Activated CD4-positive, CD25-positive, alpha-beta regulatory T cell (primary cell): ENCODE data around the gene CER1.

Source experiments
- DNase-seq, 4 experiments: peaks; one replicate each; lab custom pipeline; 2025; lab: John Stamatoyannopoulos, UW

CER1 gene

DNA sequence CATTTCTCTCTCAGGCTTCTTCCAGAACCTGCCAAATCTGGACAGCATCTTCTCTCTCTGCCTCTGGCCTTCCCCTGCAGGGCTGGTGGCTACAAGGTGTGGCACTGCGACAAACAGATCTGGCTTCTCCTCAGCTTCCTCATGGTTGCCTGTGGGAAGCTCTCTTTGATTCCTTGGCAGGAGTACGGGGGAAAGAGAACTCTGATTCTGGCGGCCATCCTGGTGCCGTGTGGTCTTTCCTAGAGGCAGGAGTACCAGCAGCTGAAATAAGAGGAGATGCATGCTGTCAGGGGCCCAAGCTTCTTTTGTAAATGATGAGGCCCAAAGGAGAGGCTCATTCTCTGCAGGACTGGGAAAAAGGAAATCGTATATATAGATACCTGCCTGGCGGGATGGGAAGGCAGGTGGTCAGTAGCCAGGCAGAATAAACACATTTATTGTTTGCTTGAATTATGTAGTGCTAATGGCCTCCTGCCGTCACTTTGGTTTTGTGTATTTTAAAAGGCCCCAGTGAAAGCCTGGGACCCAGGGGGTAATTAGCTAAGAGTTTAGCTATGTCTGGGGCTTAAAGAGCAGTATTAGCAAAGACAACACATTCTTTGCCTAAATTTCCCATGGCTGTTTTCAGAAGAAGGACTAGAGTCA is at the start of gene CER1:
Gene CER1, minus strand, starts transcription at position 343 of the 645 bp plus-strand sequence. Its CDS starts 61 bp downstream, at position 282.
- no peak for DNase-seq

GRCh38 chr9:14770592-14770991 is 48.1 kb upstream of the CER1 start:
- DNase-seq = no peak

GRCh38 chr9:14769230-14769571 is 46.7 kb upstream of the CER1 start:
- DNase-seq = no peak

DNA sequence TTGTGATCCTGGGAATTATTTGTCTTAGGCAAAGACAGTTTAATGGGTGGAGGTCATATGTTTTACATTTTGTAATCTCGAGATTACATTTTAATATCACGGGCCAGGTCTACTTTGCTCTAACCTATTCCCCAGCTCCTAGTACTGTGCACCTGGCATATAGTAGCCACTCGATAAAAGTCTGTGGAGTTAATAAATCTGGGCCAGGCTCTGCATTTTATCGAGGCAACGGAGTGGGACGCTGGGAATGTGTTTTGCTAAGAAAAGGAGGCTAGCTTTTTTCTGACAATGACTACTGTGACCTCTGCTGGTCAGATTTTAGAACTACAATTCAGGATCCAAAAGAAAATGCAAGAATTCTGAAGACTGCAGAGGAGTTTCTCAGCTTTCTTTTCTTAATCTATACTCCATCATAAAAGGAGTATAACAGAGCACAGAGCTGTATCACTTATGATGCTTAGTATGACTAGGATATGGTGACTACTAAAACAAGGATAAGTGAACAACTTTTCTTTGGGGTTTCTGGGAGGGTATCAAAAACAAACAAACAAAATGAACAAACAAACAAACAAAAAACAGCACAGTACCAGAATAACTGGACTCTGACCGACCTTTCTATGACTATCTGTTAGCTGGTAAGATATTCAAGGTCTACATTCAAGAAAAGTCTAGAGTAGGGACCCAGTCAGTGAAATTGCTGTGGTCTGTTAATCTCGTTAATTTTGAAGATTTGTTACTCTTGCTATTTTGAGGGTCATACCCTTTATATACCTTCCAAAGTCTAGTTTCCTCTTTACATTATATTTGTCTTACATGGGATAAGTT is 46.1 kb upstream of the CER1 start:
- no peak for DNase-seq

GRCh38 chr9:14766299-14766698 is 43.8 kb upstream of the CER1 start:
- DNase-seq = no peak

- DNase-seq = no peak
These were observed 39.1 kb upstream of the CER1 start for GRCh38 chr9:14761584-14761983.

- no peak for DNase-seq
These were observed 37.5 kb upstream of the CER1 start for GRCh38 chr9:14760060-14760459.

DNA sequence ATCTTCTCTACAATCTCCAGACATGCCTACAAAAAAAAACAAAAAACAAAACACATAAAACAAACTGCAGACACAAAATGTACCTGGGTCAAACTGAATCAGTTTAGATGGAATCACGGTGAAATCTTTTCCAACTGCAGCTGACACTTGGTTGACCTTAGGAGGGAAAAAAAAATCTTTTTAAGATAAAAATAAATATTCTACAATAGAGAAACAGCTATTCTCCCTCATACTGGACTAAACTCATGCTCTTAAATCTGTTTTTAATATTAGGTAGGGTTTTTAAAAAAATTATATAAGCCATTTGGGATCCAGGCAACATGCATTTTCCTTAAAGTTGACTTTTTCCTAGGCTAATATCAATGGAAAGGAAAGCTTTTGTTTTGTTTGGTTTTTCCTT is 33.8 kb upstream of the CER1 start:
- DNase-seq = no peak

DNA sequence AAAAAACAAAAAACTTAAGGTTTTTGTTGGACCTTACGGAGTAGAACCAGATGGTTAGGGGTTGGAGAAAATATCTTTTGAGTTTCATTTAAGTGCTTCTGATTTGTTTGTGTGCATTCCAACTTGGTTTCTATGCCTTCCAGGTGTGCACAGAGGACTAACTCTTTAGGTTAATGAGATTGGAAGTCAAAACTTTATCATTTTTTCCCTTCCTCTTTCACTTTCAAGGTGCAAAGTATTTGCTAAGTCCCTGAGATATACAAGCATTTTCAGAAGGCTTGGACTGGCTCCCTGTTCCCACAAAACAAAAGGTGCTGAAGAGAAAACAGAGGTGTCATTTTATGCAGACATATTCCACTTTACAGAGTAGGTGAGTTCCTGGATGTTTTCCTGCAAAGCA is 30.3 kb upstream of the CER1 start:
- DNase-seq = no peak

DNA sequence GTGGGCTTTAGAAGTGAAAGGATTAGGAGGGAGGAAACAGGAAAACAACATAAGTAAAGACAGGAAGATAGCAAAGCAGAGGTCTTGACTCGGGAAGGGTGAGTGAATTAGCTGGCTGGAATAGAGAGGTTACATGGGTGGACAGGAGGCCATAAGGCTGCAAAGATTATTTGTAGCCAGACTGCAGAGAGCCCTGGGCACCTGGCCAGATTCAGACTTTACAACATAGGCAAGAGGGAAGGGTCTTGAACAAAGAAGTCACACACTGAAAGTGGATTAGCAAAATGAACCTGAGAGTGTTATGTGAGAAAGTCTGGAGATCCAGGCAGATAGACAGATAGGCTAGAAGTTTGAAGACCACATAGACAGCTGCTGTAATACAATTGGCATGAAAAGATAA is 29.7 kb upstream of the CER1 start:
- DNase-seq = no peak

- DNase-seq = no peak
These were observed 28.3 kb upstream of the CER1 start for GRCh38 chr9:14750821-14751220.

GRCh38 chr9:14749741-14750211 is 27.2 kb upstream of the CER1 start:
- DNase-seq = no peak

DNA sequence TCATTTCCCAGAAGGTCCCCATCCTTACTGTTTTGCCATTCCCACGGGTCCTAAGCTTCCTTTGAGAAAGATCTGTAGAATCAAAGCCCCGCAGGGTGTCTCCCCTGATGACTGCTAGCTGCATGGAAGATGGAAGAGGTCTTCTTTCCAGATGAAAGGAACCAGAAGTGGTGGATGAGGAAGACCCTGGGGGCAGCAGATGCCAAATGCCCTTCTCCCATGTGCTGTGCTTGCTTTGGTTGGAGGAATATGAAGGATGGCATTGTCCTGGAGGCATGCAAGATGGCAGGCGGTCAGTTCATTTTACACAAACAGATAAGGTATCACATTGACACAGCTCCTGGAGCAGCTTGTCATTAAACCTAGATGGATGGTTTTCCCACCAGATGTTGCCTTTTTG is 25.8 kb upstream of the CER1 start:
- no peak for DNase-seq

DNA sequence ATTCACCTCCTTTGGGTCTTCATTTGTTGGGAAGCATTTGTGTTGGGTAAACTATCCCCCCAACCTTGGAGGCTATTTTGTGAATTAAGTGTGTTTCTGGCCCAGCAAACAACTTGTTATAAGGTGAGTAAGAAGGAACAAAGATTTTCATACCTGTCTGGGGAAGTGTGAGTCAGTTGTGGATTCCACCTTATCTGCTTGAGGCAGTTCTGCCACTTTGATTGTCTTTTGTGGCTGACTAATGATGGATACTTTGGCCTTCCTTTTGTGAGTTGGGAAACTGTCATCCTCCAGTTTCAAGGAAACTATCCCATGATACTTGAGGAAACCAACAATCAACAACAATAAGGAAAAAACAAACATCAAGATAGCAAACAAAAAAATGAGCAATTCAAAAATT is 24.6 kb upstream of the CER1 start:
- no peak for DNase-seq

DNA sequence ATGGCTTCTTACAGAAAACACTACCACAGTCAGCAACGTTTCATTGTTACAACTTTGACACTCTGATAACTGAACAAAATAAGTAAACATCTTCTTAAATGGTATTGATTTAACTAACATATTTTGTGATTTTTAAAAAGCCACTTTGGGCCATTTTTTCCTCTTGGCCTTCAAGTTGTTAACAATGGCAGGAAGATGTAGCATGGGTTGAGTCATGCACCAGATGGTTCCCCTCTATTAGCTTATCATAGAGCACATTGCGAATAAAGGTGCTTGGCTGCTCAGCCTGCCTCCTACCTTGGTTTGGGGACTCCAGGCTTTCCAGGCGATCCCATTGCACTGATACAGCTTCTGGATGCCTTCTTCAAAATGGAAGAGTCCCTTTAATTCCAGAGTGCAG is 24.1 kb upstream of the CER1 start:
- DNase-seq = no peak

GRCh38 chr9:14744768-14745167 is 22.2 kb upstream of the CER1 start:
- DNase-seq = no peak

DNA sequence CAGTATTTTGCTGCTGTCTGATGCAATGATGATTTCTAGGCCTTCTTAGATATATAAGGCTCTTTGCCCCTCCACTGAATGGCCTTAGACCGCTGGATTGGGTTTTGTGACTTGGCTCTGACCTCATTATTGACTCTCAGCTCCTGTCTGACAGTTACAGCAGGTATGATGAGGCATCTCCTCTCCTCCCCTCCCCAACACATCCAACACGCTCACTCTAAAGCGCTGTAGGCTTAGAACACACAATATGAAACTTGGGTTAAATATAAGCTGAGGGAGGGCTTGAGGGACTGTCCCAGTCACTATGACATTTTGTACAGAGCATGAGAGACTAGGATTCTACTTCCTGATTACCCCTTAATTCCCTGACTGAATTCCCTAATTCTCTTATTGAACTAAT is 18.8 kb upstream of the CER1 start:
- DNase-seq = no peak

DNA sequence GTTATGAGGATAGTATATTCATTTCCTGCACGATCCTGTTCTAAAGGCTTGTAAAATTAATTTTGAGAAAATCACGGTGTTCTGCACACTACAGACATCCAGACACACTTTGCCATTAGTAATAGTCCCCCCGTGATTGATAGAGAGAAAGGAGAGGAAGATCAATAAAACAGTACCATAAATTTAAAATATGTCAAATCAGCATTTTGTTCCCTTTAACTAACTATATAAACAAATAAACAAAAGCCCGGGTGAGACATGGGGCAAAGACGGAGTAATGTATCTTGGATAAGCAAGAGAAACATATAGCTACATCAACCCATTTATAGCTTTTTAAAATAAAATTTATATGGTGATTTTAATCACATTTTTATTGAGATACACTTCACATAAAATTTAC is 10.6 kb upstream of the CER1 start:
- DNase-seq = no peak

DNA sequence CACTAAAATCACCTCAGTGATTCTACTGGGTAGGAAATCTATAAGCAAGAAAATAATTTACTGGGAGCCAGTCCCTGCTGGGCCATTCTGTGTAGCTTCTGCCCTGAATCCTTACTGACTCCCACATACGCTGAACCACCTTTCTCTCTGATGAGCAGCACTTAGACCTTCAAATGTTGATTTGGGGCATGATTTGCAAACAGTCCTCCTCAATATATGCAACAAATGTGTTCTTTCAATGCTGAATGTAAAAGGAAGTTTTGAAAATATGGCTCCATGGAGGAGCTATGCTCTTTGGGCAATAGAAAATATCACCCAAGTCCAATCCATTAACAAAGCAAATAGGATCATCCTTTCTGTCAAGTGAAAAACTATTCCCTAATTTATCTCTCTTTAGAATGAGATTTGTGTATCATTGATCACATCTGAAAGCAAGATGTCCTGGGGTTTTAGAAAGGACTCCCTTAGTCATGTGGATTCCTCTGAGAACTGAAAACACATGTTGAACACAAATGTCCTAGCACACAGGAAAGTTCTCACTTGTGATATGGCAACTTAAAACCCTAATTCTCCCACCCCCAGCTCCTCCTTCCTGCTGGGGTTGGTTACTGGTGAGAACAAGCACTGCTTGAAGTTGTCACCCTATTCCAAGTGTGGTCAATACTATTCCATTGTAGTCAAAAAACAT is 8.9 kb upstream of the CER1 start:
- DNase-seq = no peak

- DNase-seq = no peak
These were observed 7.9 kb upstream of the CER1 start for GRCh38 chr9:14730461-14730898.

- no peak for DNase-seq
These were observed 768 bp upstream of the CER1 start for GRCh38 chr9:14723301-14723700.

- no peak for DNase-seq
These were observed 3.2 kb downstream of the CER1 start for GRCh38 chr9:14719231-14719923.
